HG02943 (cell line): Measurements from ENCODE around the gene CIROP.

Experiments used
- ATAC-seq: cut with Tn5 transposase; IDR thresholded peaks from one replicate; pipeline ENCODE4 v1.9.1; 2021; ENCODE audit warnings: mild to moderate bottlenecking, low read depth, moderate library complexity; ENCODE audit not compliant: unreplicated experiment

The CIROP gene

GRCh38 chr14:23054000-23054811 is 50.6 kb downstream of the CIROP start:
- ATAC-seq: no peak

GRCh38 chr14:23053426-23053825 is 51.4 kb downstream of the CIROP start:
- no peak for ATAC-seq

- no peak for ATAC-seq
Observed at GRCh38 chr14:23052671-23053070, 52.1 kb downstream of the CIROP start.

GRCh38 chr14:23052182-23052623 is 52.6 kb downstream of the CIROP start:
- ATAC-seq: no peak

- ATAC-seq: no peak
Observed at GRCh38 chr14:23051141-23052057, 53.4 kb downstream of the CIROP start.
